A673 (cell line): Measurements from ENCODE around the gene OR2A5.

Experiments
- EZH2 ChIP-seq: fragments of 200-600 bp; sonication (generic); IDR thresholded peaks from 2 replicates; pipeline ENCODE4 v1.6.1; 2017; ENCODE audit warnings: borderline replicate concordance, low read depth, mild to moderate bottlenecking, mixed read lengths, antibody characterized with exemption, low read length; ENCODE audit not compliant: poor library complexity, severe bottlenecking
- TF ChIP-seq, protein P1 (sequence below): fragments of 300-800, 200-600 bp; sonication (generic); conservative IDR thresholded peaks from 2 replicates; pipeline ENCODE4 v1.5.1; 2017; ENCODE audit warnings: low read depth, mild to moderate bottlenecking, antibody characterized with exemption, low read length, moderate library complexity, mixed read lengths

DNA sequence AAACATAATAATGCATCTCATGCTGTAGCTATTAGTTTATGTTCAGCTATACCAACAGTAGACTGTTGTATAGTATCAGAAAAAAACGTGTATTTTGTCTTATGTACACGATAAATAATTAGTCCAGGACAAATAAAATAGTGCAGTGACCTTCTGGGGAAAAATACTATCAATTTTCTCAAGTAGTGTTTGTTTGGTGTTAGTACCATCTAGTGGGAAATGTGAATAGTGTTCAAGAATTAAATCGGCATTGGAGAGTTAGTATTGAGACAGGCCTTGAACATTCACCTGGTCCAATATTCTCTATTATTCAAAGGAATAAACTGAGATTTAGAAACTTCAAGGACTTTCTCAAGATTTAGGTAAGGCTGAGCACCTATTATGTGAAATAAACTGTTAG lies 21.7 kb upstream of the OR2A5 start:
- TF ChIP-seq, protein P1, sequence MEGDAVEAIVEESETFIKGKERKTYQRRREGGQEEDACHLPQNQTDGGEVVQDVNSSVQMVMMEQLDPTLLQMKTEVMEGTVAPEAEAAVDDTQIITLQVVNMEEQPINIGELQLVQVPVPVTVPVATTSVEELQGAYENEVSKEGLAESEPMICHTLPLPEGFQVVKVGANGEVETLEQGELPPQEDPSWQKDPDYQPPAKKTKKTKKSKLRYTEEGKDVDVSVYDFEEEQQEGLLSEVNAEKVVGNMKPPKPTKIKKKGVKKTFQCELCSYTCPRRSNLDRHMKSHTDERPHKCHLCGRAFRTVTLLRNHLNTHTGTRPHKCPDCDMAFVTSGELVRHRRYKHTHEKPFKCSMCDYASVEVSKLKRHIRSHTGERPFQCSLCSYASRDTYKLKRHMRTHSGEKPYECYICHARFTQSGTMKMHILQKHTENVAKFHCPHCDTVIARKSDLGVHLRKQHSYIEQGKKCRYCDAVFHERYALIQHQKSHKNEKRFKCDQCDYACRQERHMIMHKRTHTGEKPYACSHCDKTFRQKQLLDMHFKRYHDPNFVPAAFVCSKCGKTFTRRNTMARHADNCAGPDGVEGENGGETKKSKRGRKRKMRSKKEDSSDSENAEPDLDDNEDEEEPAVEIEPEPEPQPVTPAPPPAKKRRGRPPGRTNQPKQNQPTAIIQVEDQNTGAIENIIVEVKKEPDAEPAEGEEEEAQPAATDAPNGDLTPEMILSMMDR: peak; percentile 41; the same call in 1 of the 2 replicates
- TF ChIP-seq EZH2: no peak
